Keratinocyte (primary cell): ENCODE data around the gene TPK1. TPM values are rescaled to one million over a fixed set of nuclear protein-coding genes. Genes with fewer than 3 reads are reported as not detected.

Source experiments
- DNase-seq: peaks from one replicate; pipeline ENCODE4 v3.0.0-alpha.2; 2011; ENCODE audit warnings: low read depth, missing footprints, low spot score
- FAIRE-seq: peaks from 2 replicates; lab custom pipeline; 2011; peaks lifted over from hg19 to GRCh38; lab: Jason Lieb, UNC
- H2AFZ ChIP-seq: 2 replicates; pipeline ENCODE4 v1.6.0; 2012; ENCODE audit warnings: low read length, control low read depth, inconsistent platforms; ENCODE audit not compliant: control insufficient read depth
- H3K27ac ChIP-seq: 2 replicates; pipeline ENCODE4 v1.5.1; 2011; ENCODE audit warnings: low read length; ENCODE audit not compliant: control insufficient read depth, insufficient read depth
- H3K27me3 ChIP-seq: 3 replicates; pipeline ENCODE4 v1.6.0; 2011; ENCODE audit warnings: low read length; ENCODE audit not compliant: control insufficient read depth, insufficient read depth; ENCODE audit errors: extremely low read depth
- H3K36me3 ChIP-seq, 2 experiments: 2 replicates in 1 of 2; 3 replicates in 1 of 2; pipeline ENCODE4 v1.5.1; 2011; ENCODE audit warnings: low read length in 2 of 2, mild to moderate bottlenecking in 1 of 2; ENCODE audit not compliant: control insufficient read depth in 2 of 2, insufficient read depth in 2 of 2; ENCODE audit errors: extremely low read depth in 1 of 2
- H3K4me1 ChIP-seq: 3 replicates; pipeline ENCODE4 v1.5.1; 2011; ENCODE audit warnings: low read length; ENCODE audit not compliant: control insufficient read depth, insufficient read depth; ENCODE audit errors: extremely low read depth
- H3K4me2 ChIP-seq: 3 replicates; pipeline ENCODE4 v1.6.0; 2011; ENCODE audit warnings: low read depth, low read length; ENCODE audit not compliant: control insufficient read depth, insufficient read depth; ENCODE audit errors: extremely low read depth
- H3K4me3 ChIP-seq, 3 experiments: fragments of 200-600 bp in 1 of 3; sonication (generic) in 1 of 3; 2 replicates in 2 of 3; 3 replicates in 1 of 3; pipeline ENCODE4 v1.5.1; 2011 to 2016; ENCODE audit warnings: low read length in 3 of 3, mild to moderate bottlenecking in 3 of 3, control low read depth in 2 of 3, inconsistent platforms in 1 of 3, low read depth in 1 of 3, mixed read lengths in 1 of 3, mixed run types in 1 of 3, moderate library complexity in 1 of 3; ENCODE audit not compliant: control insufficient read depth in 2 of 3, insufficient read depth in 2 of 3; ENCODE audit errors: extremely low read depth in 1 of 3
- H3K79me2 ChIP-seq: 2 replicates; pipeline ENCODE4 v1.6.0; 2012; ENCODE audit warnings: low read length; ENCODE audit not compliant: control insufficient read depth, insufficient read depth
- H3K9ac ChIP-seq: 3 replicates; pipeline ENCODE4 v1.6.0; 2011; ENCODE audit warnings: low read length; ENCODE audit not compliant: control insufficient read depth, insufficient read depth; ENCODE audit errors: extremely low read depth
- H3K9me1 ChIP-seq: 3 replicates; pipeline ENCODE4 v1.6.0; 2011; ENCODE audit warnings: low read length; ENCODE audit not compliant: control insufficient read depth, insufficient read depth; ENCODE audit errors: extremely low read depth
- H3K9me3 ChIP-seq: 2 replicates; pipeline ENCODE4 v1.5.1; 2012; ENCODE audit warnings: low read depth, low read length; ENCODE audit not compliant: control insufficient read depth
- H4K20me1 ChIP-seq: 3 replicates; pipeline ENCODE4 v1.6.0; 2011; ENCODE audit warnings: low read length; ENCODE audit not compliant: control insufficient read depth, insufficient read depth; ENCODE audit errors: extremely low read depth
- EZH2 ChIP-seq: IDR thresholded peaks from one replicate; pipeline ENCODE4 v1.6.1; 2012; ENCODE audit warnings: inconsistent platforms, mild to moderate bottlenecking, low read length, moderate library complexity
- dilution Hi-C: fragments of 300-500 bp; cut with MboI; formaldehyde crosslinking; loops from one replicate; pipeline ENCODE4 v1.7.0; 2020; ENCODE audit warnings: low sequenced_read_pairs; ENCODE audit not compliant: extremely low pct_ligation_motif_present
- polyA plus RNA-seq, 5 experiments: library from polyadenylated mRNA; depleted of rRNA in 3 of 5; stranded (reverse) in 3 of 5; stranded (forward) in 1 of 5; unstranded in 1 of 5; fragments of >200 nt; gene quantifications; 1 replicate in 1 of 5; 2 replicates in 3 of 5; 3 replicates in 1 of 5; pipeline versions ENCODE4 v1.2.1 to v1.2.3, GENCODE V29; 2011 to 2012; ENCODE audit warnings: missing spikeins in 2 of 5, low read depth in 1 of 5, low replicate concordance in 1 of 5
- TF ChIP-seq, protein P1 (sequence below), 3 experiments: IDR thresholded peaks in 1 of 3; conservative IDR thresholded peaks in 1 of 3; optimal IDR thresholded peaks in 1 of 3; 2 replicates in 2 of 3; 3 replicates in 1 of 3; pipeline versions ENCODE3 to v1.5.1; 2011; ENCODE audit warnings: low read length in 3 of 3, mild to moderate bottlenecking in 3 of 3, moderate library complexity in 2 of 3, control low read depth in 1 of 3, inconsistent platforms in 1 of 3; ENCODE audit not compliant: insufficient read depth in 2 of 3; ENCODE audit errors: extremely low read depth in 1 of 3

TPK1 gene
- polyA plus RNA-seq, 1 donor (not counting 4 experiments of a cell fraction or from before 2014, with no cell fraction given), result 1.9 TPM

GRCh38 chr7:144584726-144585125, 251.1 kb downstream of the TPK1 start:
- H3K9me3 ChIP-seq, result no peaks in the 10 kb centered on the region
- no peaks in the 10 kb centered on the region for H3K36me3 ChIP-seq
- no peaks in the 10 kb centered on the region for H3K4me1 ChIP-seq
- no peaks in the 10 kb centered on the region for H3K79me2 ChIP-seq
- no peaks in the 10 kb centered on the region for H4K20me1 ChIP-seq
- TF ChIP-seq EZH2, result no peak
- TF ChIP-seq, protein P1, sequence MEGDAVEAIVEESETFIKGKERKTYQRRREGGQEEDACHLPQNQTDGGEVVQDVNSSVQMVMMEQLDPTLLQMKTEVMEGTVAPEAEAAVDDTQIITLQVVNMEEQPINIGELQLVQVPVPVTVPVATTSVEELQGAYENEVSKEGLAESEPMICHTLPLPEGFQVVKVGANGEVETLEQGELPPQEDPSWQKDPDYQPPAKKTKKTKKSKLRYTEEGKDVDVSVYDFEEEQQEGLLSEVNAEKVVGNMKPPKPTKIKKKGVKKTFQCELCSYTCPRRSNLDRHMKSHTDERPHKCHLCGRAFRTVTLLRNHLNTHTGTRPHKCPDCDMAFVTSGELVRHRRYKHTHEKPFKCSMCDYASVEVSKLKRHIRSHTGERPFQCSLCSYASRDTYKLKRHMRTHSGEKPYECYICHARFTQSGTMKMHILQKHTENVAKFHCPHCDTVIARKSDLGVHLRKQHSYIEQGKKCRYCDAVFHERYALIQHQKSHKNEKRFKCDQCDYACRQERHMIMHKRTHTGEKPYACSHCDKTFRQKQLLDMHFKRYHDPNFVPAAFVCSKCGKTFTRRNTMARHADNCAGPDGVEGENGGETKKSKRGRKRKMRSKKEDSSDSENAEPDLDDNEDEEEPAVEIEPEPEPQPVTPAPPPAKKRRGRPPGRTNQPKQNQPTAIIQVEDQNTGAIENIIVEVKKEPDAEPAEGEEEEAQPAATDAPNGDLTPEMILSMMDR (optimal IDR thresholded peaks at IDR 0.05 in 1 of 3, IDR thresholded peaks at IDR 0.05 in 1 of 3, conservative IDR thresholded peaks at IDR 0.05 in 1 of 3; ENCODE audit: extremely low read depth in 1 of 3, insufficient read depth in 2 of 3, low read length in 3 of 3), result no peak
- no peaks in the 10 kb centered on the region for H3K9me1 ChIP-seq
- no peak overlapping the region for H3K4me2 ChIP-seq
- DNase-seq, result no peak
- H2AFZ ChIP-seq, result no peak overlapping the region
- H3K27ac ChIP-seq, result no peak overlapping the region
- H3K4me3 ChIP-seq, result no peak overlapping the region
- H3K27me3 ChIP-seq, result no peaks in the 10 kb centered on the region
- no peak overlapping the region for H3K9ac ChIP-seq
- dilution Hi-C loops, result no loop called here
- no peak for FAIRE-seq

GRCh38 chr7:144579687-144580086, 256.2 kb downstream of the TPK1 start:
- H4K20me1 ChIP-seq, result no peaks in the 10 kb centered on the region
- H3K9me3 ChIP-seq, result no peaks in the 10 kb centered on the region
- no peak for FAIRE-seq

More at GRCh38 chr7:144579687-144580086, 256.2 kb downstream of the TPK1 start:
- no peaks in the 10 kb centered on the region for H3K36me3 ChIP-seq
- TF ChIP-seq EZH2, result no peak
- TF ChIP-seq, protein P1 (optimal IDR thresholded peaks at IDR 0.05 in 1 of 3, IDR thresholded peaks at IDR 0.05 in 1 of 3, conservative IDR thresholded peaks at IDR 0.05 in 1 of 3; ENCODE audit: extremely low read depth in 1 of 3, insufficient read depth in 2 of 3, low read length in 3 of 3), result no peak
- no peaks in the 10 kb centered on the region for H3K27me3 ChIP-seq
- H3K79me2 ChIP-seq, result no peaks in the 10 kb centered on the region
- no peak overlapping the region for H2AFZ ChIP-seq
- no peak overlapping the region for H3K4me3 ChIP-seq
- dilution Hi-C loops, result no loop called here
- no peak overlapping the region for H3K4me2 ChIP-seq
- no peaks in the 10 kb centered on the region for H3K9me1 ChIP-seq
- no peak overlapping the region for H3K9ac ChIP-seq
- no peak overlapping the region for H3K27ac ChIP-seq
- no peak for DNase-seq
- H3K4me1 ChIP-seq, result no peaks in the 10 kb centered on the region
